Measurements from ENCODE around the gene USP40.

USP40 gene

GRCh38 chr2:233572468-233572867, 5.9 kb upstream of the USP40 start:
- no peak overlapping the region for H2AFZ ChIP-seq (ENCODE audit: low read depth, low read length)
- H4K20me1 ChIP-seq (ENCODE audit: insufficient read depth, low read length) = no peaks in the 10 kb centered on the region
- ATAC-seq (ENCODE audit: insufficient read depth, low read depth) (no peak), DNase-seq (no peak)
- no peak overlapping the region for H3K4me3 ChIP-seq (ENCODE audit: low read depth in 1 of 2, low read length in 2 of 2)
- no peaks in the 10 kb centered on the region for H3K4me1 ChIP-seq (ENCODE audit: insufficient read depth, low read length)
- TF ChIP-seq, protein P1, sequence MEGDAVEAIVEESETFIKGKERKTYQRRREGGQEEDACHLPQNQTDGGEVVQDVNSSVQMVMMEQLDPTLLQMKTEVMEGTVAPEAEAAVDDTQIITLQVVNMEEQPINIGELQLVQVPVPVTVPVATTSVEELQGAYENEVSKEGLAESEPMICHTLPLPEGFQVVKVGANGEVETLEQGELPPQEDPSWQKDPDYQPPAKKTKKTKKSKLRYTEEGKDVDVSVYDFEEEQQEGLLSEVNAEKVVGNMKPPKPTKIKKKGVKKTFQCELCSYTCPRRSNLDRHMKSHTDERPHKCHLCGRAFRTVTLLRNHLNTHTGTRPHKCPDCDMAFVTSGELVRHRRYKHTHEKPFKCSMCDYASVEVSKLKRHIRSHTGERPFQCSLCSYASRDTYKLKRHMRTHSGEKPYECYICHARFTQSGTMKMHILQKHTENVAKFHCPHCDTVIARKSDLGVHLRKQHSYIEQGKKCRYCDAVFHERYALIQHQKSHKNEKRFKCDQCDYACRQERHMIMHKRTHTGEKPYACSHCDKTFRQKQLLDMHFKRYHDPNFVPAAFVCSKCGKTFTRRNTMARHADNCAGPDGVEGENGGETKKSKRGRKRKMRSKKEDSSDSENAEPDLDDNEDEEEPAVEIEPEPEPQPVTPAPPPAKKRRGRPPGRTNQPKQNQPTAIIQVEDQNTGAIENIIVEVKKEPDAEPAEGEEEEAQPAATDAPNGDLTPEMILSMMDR (IDR thresholded peaks at IDR 0.05; ENCODE audit: borderline replicate concordance, extremely low read depth, low read length, poor library complexity, severe bottlenecking) = no peak
- TF ChIP-seq EZH2 (IDR thresholded peaks at IDR 0.05; ENCODE audit: borderline replicate concordance, low read depth, low read length, severe bottlenecking) = no peak
- H3K9me3 ChIP-seq (ENCODE audit: insufficient read depth, low read length, severe bottlenecking) = no peaks in the 10 kb centered on the region
- peaks cover 11% of the 10 kb centered on the region for H3K27me3 ChIP-seq (ENCODE audit: insufficient read depth, low read length, poor library complexity)
- H3K4me2 ChIP-seq (ENCODE audit: insufficient read depth, low read length) = no peak overlapping the region
- no peaks in the 10 kb centered on the region for H3K36me3 ChIP-seq (ENCODE audit: insufficient read depth, low read length)
- no peak overlapping the region for H3K9ac ChIP-seq (ENCODE audit: low read depth, low read length)
- H3K79me2 ChIP-seq (ENCODE audit: insufficient read depth, low read length) = no peaks in the 10 kb centered on the region
- no peak overlapping the region for H3K27ac ChIP-seq (ENCODE audit: low read length)

DNA sequence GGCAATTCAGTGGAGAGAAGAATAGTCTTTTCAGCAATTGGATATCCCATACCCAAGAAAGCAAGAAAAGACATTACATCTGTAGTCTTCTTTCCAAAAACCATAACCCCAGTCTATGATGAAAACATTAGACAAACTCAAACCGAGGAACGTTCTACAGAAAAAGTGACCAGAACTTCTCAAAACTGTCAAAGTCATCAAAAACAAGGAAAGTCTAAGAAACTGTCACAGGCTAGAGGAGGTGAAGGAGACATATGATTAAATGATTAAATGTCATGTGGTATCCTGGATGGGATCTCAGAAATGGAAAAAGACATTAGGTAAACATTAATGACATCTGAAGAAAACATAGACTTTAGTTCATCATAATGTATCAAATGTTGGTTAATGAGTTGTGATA, 4.9 kb upstream of the USP40 start:
- Histone ChIP-seq H3K27me3 (ENCODE audit: insufficient read depth, low read length, poor library complexity) (peaks cover 11% of the 10 kb centered on the region), H3K79me2 (ENCODE audit: insufficient read depth, low read length) (peaks cover under 1% of the 10 kb centered on the region; the same call in 1 of the 2 replicates), H3K9me3 (ENCODE audit: insufficient read depth, low read length, severe bottlenecking) (no peaks in the 10 kb centered on the region), H3K9ac (ENCODE audit: low read depth, low read length) (no peak overlapping the region), H3K4me1 (ENCODE audit: insufficient read depth, low read length) (no peaks in the 10 kb centered on the region), H3K4me3 (ENCODE audit: low read depth in 1 of 2, low read length in 2 of 2) (no peak overlapping the region), H3K4me2 (ENCODE audit: insufficient read depth, low read length) (no peak overlapping the region), H2AFZ (ENCODE audit: low read depth, low read length) (no peak overlapping the region), H3K27ac (ENCODE audit: low read length) (no peak overlapping the region), H3K36me3 (ENCODE audit: insufficient read depth, low read length) (no peaks in the 10 kb centered on the region), H4K20me1 (ENCODE audit: insufficient read depth, low read length) (no peaks in the 10 kb centered on the region)
- ATAC-seq (ENCODE audit: insufficient read depth, low read depth) (no peak), DNase-seq (no peak)
- TF ChIP-seq, protein P1 (IDR thresholded peaks at IDR 0.05; ENCODE audit: borderline replicate concordance, extremely low read depth, low read length, poor library complexity, severe bottlenecking) = no peak
- TF ChIP-seq EZH2 (IDR thresholded peaks at IDR 0.05; ENCODE audit: borderline replicate concordance, low read depth, low read length, severe bottlenecking) = no peak

DNA sequence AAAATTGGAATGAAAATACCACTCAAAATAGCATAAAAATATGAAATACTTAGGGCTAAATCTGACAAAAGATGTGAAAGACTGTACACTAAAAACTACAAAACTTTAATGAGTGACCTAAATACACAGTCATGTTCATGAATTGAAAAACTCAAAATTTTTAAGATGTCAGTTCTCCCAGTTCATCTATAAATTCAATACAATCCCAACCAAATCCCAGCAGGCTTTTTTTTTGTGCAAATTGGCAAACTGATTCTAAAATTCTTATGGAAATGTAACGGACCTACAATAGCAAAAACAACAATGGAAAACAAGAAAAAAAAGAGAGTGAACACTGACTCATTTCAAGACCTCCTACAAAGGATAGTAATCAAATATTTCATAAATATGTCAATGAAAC, 4.4 kb upstream of the USP40 start:
- ATAC-seq (ENCODE audit: insufficient read depth, low read depth) = no peak
- Histone ChIP-seq H2AFZ (ENCODE audit: low read depth, low read length) (no peak overlapping the region), H4K20me1 (ENCODE audit: insufficient read depth, low read length) (no peaks in the 10 kb centered on the region), H3K4me1 (ENCODE audit: insufficient read depth, low read length) (no peaks in the 10 kb centered on the region), H3K36me3 (ENCODE audit: insufficient read depth, low read length) (no peaks in the 10 kb centered on the region), H3K9ac (ENCODE audit: low read depth, low read length) (no peak overlapping the region), H3K27ac (ENCODE audit: low read length) (no peak overlapping the region), H3K9me3 (ENCODE audit: insufficient read depth, low read length, severe bottlenecking) (no peaks in the 10 kb centered on the region), H3K79me2 (ENCODE audit: insufficient read depth, low read length) (peaks cover 5% of the 10 kb centered on the region; the same call in 1 of the 2 replicates), H3K4me3 (ENCODE audit: low read depth in 1 of 2, low read length in 2 of 2) (no peak overlapping the region), H3K27me3 (ENCODE audit: insufficient read depth, low read length, poor library complexity) (peaks cover 11% of the 10 kb centered on the region), H3K4me2 (ENCODE audit: insufficient read depth, low read length) (no peak overlapping the region)
- TF ChIP-seq, protein P1 (IDR thresholded peaks at IDR 0.05; ENCODE audit: borderline replicate concordance, extremely low read depth, low read length, poor library complexity, severe bottlenecking) = no peak
- TF ChIP-seq EZH2 (IDR thresholded peaks at IDR 0.05; ENCODE audit: borderline replicate concordance, low read depth, low read length, severe bottlenecking) = no peak
- no peak for DNase-seq
